ENCODE data around the gene POMGNT2. TPM values are rescaled to one million over a fixed set of nuclear protein-coding genes. Genes with fewer than 3 reads are reported as not detected.

POMGNT2 gene
- total and polyA plus RNA-seq, 4 donors = 5.8 to 6.6 (median 6.5) TPM

- TF ChIP-seq ZBTB33 (IDR thresholded peaks at IDR 0.05) = no peak
Observed at GRCh38 chr3:43106293-43106628, 382 bp upstream of the POMGNT2 start (continued).

GRCh38 chr3:43104660-43105595 is 951 bp downstream of the POMGNT2 start:
- peak; percentile 43 for DNase-seq (ENCODE audit: low spot score)
- H3K9me3 ChIP-seq (ENCODE audit: control insufficient read depth in 4 of 4, low read length in 3 of 4) = no peaks in the 10 kb centered on the region
- H3K4me1 ChIP-seq (ENCODE audit: control insufficient read depth in 4 of 4, insufficient read depth in 4 of 4, low read length in 3 of 4) = peaks cover 2 to 19% (median 4%) of the 10 kb centered on the region in 4 donors
- H3K27me3 ChIP-seq (ENCODE audit: control insufficient read depth in 4 of 4, insufficient read depth in 4 of 4, low read length in 3 of 4) = no peaks in the 10 kb centered on the region
- 59% methylated on average over 33 of the region's 33 CpGs for WGBS
- H3K27ac ChIP-seq (ENCODE audit: low read depth in 1 of 2, low read length in 2 of 2) = no peak overlapping the region
- TF ChIP-seq HNF4A (conservative IDR thresholded peaks at IDR 0.05) (no peak), CTCF (IDR thresholded peaks at IDR 0.05; ENCODE audit: low read depth, low read length, missing input control) (no peak), REST (IDR thresholded peaks at IDR 0.05) (no peak), ATF3 (IDR thresholded peaks at IDR 0.05) (no peak), TAF1 (conservative IDR thresholded peaks at IDR 0.05) (no peak), GABPA (IDR thresholded peaks at IDR 0.05 in 1 of 2, conservative IDR thresholded peaks at IDR 0.05 in 1 of 2) (no peak), ZBTB33 (IDR thresholded peaks at IDR 0.05) (no peak), RAD21 (IDR thresholded peaks at IDR 0.05) (no peak), HNF4G (IDR thresholded peaks at IDR 0.05) (no peak), FOXA2 (IDR thresholded peaks at IDR 0.05) (no peak), SP1 (IDR thresholded peaks at IDR 0.05) (no peak), RXRA (IDR thresholded peaks at IDR 0.05) (no peak), YY1 (IDR thresholded peaks at IDR 0.05) (no peak), EGR1 (IDR thresholded peaks at IDR 0.05; ENCODE audit: low read depth in 2 of 2) (no peak), FOXA1 (IDR thresholded peaks at IDR 0.05) (no peak)
- no peak overlapping the region for H3K9ac ChIP-seq (ENCODE audit: low read depth in 1 of 2, low read length in 2 of 2)
- H3K4me3 ChIP-seq (ENCODE audit: low read depth in 1 of 3, low read length in 3 of 3) = peak overlapping the region in 1 of 3 donors; percentile 87
- no peaks in the 10 kb centered on the region for H3K36me3 ChIP-seq (ENCODE audit: control insufficient read depth in 4 of 4, insufficient read depth in 3 of 4, low read depth in 1 of 4, low read length in 3 of 4)

All from liver (tissue), 9 donors.